ENCODE data around the gene SPINK1.

- TF ChIP-seq CTCF (IDR thresholded peaks at IDR 0.05) (no peak), POLR2AphosphoS5 (IDR thresholded peaks at IDR 0.05) (no peak)
Measured at GRCh38 chr5:147784146-147784987, 47.1 kb downstream of the SPINK1 start.
